Mucosa of descending colon (tissue), 3 donors: ENCODE data around the gene ANO2. TPM values are rescaled to one million over a fixed set of nuclear protein-coding genes. Genes with fewer than 3 reads are reported as not detected.

ENCODE experiments used
- ATAC-seq: fragments of 200-7000 bp; cut with Tn5 transposase; one replicate; pipeline ENCODE4 v1.9.1; 2020; ENCODE audit warnings: mild to moderate bottlenecking, moderate library complexity
- DNase-seq, 3 donors: peaks; one replicate each; pipeline ENCODE4 v3.0.0-alpha.2; 2020
- H3K36me3 ChIP-seq: fragments of 200-600 bp; one replicate; pipeline ENCODE4 v1.8.0; 2021; ENCODE audit warnings: low read depth, mild to moderate bottlenecking
- H3K4me1 ChIP-seq: fragments of 200-600 bp; one replicate; pipeline ENCODE4 v1.8.0; 2021; ENCODE audit warnings: low read depth, mild to moderate bottlenecking
- H3K4me3 ChIP-seq: fragments of 200-600 bp; one replicate; pipeline ENCODE4 v1.8.0; 2021; ENCODE audit warnings: mild to moderate bottlenecking
- H3K9me3 ChIP-seq: fragments of 200-600 bp; one replicate; pipeline ENCODE4 v1.8.0; 2021; ENCODE audit warnings: mild to moderate bottlenecking
- CTCF ChIP-seq: fragments of 200-600 bp; IDR thresholded peaks from one replicate; pipeline ENCODE4 v1.8.0; 2022; ENCODE audit warnings: antibody characterized with exemption, mild to moderate bottlenecking
- intact Hi-C, 2 donors: fragments of 100-400 bp; cut with DNase I in 1 of 2; cut with micrococcal nuclease in 1 of 2; formaldehyde crosslinking; loops; one replicate each; pipeline versions ENCODE4 v1.11.0 to v1.11.1; 2022; cut with DNase I, micrococcal nuclease
- total RNA-seq, 3 donors: library from RNA; stranded (reverse); fragmentation: NEBNext Ultra II Directional in 2 of 3; extraction: Animal tissue kit (Norgen Biotek cat#: 25700) in 2 of 3; gene quantifications; one replicate each; pipeline versions ENCODE4 v1.2.1 to v1.2.4, GENCODE V29; 2021 to 2023
- donor health status: DM: no; HTN: no; CAD: no; lungs with moderate emphysema.
- donor health status: DM: no; HTN: no; CAD: no.
- donor health status: DM: no; HTN: yes; CAD: no.

The ANO2 gene
- total RNA-seq, 3 donors from 2014 or later, result 0.58 to 5.1 (median 3.1) TPM

DNA sequence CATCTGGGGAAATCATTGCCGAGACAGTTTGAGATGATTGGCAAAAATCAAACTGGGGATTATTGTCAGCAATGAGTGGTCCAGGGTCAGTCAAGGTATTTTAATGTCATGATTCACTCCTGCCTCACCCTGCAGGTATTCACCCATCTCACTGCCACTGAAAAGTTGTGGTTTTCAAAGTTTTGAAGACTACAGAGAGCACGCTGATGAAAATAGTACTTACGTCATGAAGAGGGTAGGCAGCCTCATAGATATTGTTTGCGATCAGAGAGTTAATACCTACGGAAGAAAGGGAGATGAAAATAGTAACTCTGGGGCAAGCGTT lies 138.0 kb downstream of the ANO2 start:
- Histone ChIP-seq H3K36me3 (no peaks in the 10 kb centered on the region), H3K4me1 (no peaks in the 10 kb centered on the region), H3K9me3 (no peaks in the 10 kb centered on the region), H3K4me3 (no peak overlapping the region)
- intact Hi-C loops, result no loop called here
- no peak for TF ChIP-seq CTCF
- ATAC-seq (no peak), DNase-seq (no peak)

DNA sequence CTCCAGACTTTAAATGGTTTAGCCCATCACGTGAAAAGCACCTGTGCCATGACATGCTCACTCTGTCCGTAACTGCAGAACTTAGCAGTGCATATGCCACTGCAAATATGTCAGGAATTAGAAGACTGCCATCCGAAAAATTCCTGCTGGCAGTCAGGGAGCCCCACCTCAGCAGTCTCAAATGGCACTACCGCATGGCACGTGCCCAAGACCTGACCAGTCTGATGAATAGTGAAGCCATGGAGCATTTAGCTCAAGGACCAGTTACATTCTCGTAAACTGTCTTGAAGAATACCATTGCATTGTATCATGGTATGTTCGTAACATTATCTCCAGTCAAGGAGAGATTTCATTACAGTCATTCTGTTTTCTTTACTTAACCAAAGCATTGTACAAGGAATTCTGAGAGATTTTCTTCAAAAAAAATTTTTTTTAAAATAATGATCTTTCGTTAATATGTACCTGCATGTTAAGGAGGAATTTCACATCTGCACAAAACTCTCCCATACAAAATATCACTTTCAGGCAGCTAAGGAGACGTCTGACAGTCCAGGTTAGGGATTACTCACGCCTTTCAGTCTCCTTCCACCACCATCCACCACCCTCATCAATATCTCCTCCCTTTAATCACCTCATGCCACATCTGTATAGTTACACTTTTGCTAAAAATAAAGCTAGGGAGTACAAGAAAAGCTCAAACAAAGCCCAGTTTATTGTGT lies 138.5 kb downstream of the ANO2 start:
- TF ChIP-seq CTCF, result no peak
- DNase-seq, result no peak
- H3K4me3 ChIP-seq, result no peak overlapping the region
- intact Hi-C loops, result no loop called here
- H3K36me3 ChIP-seq, result no peaks in the 10 kb centered on the region
- no peak for ATAC-seq
- no peaks in the 10 kb centered on the region for H3K9me3 ChIP-seq
- H3K4me1 ChIP-seq, result no peaks in the 10 kb centered on the region

- no peaks in the 10 kb centered on the region for H3K4me1 ChIP-seq
- TF ChIP-seq CTCF, result no peak
- no peaks in the 10 kb centered on the region for H3K36me3 ChIP-seq
- H3K9me3 ChIP-seq, result no peaks in the 10 kb centered on the region
- DNase-seq, result no peak
- intact Hi-C loops, result no loop called here
- ATAC-seq, result no peak
- H3K4me3 ChIP-seq, result no peak overlapping the region
Observed at GRCh38 chr12:5803532-5803931, 141.5 kb downstream of the ANO2 start.

- DNase-seq, result no peak
- Histone ChIP-seq H3K9me3 (no peaks in the 10 kb centered on the region), H3K4me1 (no peaks in the 10 kb centered on the region), H3K36me3 (no peaks in the 10 kb centered on the region), H3K4me3 (no peak overlapping the region)
- no peak for ATAC-seq
- no peak for TF ChIP-seq CTCF
- intact Hi-C loops, result no loop called here
Observed at GRCh38 chr12:5798242-5799015, 146.6 kb downstream of the ANO2 start.

DNA sequence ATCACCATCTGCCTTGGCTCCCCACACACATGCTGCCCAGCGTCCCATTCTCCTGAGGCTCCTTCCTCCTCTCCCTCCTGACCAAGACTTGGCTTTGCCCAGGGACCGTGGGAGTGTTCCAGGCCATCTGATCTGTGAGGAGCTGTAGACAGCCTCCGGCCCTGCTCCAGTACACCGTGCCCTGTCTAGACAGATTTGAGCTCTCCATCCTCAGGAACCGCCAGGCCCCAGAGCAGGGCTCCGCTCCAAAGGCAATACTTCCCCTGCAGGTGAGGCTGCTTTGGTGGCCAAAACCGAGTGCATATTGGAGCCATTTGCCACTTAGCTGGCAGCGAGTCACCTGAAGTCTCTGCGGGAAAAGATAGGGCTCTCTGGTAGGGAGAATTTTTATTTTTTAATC lies 147.4 kb downstream of the ANO2 start:
- Histone ChIP-seq H3K36me3 (no peaks in the 10 kb centered on the region), H3K9me3 (no peaks in the 10 kb centered on the region), H3K4me3 (no peak overlapping the region), H3K4me1 (no peaks in the 10 kb centered on the region)
- ATAC-seq, result no peak
- intact Hi-C loops, result no loop called here
- no peak for TF ChIP-seq CTCF
- no peak for DNase-seq
